PC-3 (cell line): ENCODE measurements around the gene NTHL1.

Source experiments
- CTCF ChIP-seq: fragments of 300-600 bp; sonication (generic); conservative IDR thresholded peaks from 2 replicates; pipeline ENCODE4 v1.5.1; 2017; ENCODE audit warnings: antibody characterized with exemption, low read depth, mild to moderate bottlenecking, low read length
- EZH2phosphoT487 ChIP-seq: fragments of 300-600 bp; sonication (generic); IDR thresholded peaks from 2 replicates; pipeline ENCODE4 v1.6.1; 2018; ENCODE audit warnings: mild to moderate bottlenecking, antibody characterized with exemption, low read length, borderline replicate concordance

DNA sequence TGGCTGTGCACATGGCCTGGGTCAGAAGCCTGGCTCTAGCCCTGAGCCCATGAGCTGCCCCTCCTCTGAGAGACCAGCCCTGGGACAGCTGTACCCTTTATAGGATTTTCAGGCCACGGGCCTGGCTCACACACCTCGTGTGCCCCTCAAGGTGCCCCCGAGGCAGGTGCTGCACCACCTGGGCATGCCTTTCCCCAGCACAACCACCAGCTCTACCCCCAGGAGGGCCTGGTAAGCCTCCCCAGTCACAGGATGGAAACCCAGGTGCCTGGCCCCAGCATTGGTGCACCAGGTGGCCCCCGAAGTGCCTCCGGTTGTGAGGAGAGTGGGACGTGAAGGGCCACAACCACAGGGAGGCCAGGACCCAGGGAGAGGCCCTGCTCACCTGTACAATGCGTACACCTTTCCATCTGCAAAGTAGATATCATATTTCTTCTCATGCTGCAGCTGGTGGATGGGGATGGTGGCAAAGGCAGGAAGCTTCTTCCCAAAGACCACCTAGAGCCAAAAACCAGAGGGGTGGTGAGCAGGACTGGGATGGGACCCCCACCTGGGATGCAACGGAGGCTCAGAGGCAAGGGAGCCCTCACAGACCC lies 44.3 kb downstream of the NTHL1 start:
- no peak for TF ChIP-seq CTCF
- no peak for TF ChIP-seq EZH2phosphoT487
